ENCODE data around the gene BMPER. TPM values are rescaled to one million over a fixed set of nuclear protein-coding genes. Genes with fewer than 3 reads are reported as not detected.

Gene BMPER
- total RNA-seq, 1 experiment from 2014 or later: not detected

DNA sequence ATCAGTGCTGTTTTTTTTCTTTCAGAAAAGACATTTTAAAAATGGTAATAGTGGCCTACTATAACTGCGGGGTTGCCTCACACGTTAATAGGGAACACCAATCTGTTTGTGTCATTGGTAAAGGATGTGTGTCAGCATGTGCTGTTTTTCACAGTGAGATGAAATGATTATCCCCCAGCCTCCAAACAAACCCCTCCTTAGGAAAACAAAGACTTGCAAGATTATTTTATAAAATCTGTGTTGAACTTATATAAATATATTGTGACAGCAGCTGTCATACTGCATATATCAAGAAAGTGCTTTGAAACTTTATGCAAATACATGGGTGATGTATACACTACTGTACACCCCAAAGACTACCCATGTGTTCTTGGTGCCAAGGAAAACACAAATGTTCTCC, 125.8 kb downstream of the BMPER start:
- Histone ChIP-seq H3K4me3 (ENCODE audit: low read depth in 2 of 2, low read length in 2 of 2) (no peak overlapping the region), H3K36me3 (ENCODE audit: control insufficient read depth, insufficient read depth, low read length) (no peaks in the 10 kb centered on the region), H3K27me3 (ENCODE audit: control insufficient read depth, insufficient read depth, low read length) (no peaks in the 10 kb centered on the region), H3K27ac (ENCODE audit: low read length) (no peak overlapping the region), H3K9me3 (ENCODE audit: control insufficient read depth, insufficient read depth, low read depth, low read length) (no peaks in the 10 kb centered on the region), H3K4me1 (ENCODE audit: control insufficient read depth, insufficient read depth, low read length) (no peaks in the 10 kb centered on the region)
- intact Hi-C loops (cut with micrococcal nuclease; ENCODE audit: unreplicated experiment): no loop called here
- POLR2A ChIA-PET: no interaction called here
- CTCF ChIA-PET: no interaction called here
- no peak for DNase-seq (ENCODE audit: low read depth, low spot score)
- TF ChIP-seq SIN3A (IDR thresholded peaks at IDR 0.05; ENCODE audit: borderline replicate concordance, insufficient read depth, low read depth, low read length): no peak
- TF ChIP-seq TCF7L2 (IDR thresholded peaks at IDR 0.05; ENCODE audit: low read depth, low read length): no peak
- TF ChIP-seq, protein P1, sequence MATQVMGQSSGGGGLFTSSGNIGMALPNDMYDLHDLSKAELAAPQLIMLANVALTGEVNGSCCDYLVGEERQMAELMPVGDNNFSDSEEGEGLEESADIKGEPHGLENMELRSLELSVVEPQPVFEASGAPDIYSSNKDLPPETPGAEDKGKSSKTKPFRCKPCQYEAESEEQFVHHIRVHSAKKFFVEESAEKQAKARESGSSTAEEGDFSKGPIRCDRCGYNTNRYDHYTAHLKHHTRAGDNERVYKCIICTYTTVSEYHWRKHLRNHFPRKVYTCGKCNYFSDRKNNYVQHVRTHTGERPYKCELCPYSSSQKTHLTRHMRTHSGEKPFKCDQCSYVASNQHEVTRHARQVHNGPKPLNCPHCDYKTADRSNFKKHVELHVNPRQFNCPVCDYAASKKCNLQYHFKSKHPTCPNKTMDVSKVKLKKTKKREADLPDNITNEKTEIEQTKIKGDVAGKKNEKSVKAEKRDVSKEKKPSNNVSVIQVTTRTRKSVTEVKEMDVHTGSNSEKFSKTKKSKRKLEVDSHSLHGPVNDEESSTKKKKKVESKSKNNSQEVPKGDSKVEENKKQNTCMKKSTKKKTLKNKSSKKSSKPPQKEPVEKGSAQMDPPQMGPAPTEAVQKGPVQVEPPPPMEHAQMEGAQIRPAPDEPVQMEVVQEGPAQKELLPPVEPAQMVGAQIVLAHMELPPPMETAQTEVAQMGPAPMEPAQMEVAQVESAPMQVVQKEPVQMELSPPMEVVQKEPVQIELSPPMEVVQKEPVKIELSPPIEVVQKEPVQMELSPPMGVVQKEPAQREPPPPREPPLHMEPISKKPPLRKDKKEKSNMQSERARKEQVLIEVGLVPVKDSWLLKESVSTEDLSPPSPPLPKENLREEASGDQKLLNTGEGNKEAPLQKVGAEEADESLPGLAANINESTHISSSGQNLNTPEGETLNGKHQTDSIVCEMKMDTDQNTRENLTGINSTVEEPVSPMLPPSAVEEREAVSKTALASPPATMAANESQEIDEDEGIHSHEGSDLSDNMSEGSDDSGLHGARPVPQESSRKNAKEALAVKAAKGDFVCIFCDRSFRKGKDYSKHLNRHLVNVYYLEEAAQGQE (IDR thresholded peaks at IDR 0.05; ENCODE audit: insufficient read depth in 1 of 2, low read depth in 2 of 2, low read length in 1 of 2): no peak
- no peak for TF ChIP-seq POLR2AphosphoS5 (IDR thresholded peaks at IDR 0.05; ENCODE audit: low read depth, low read length)
- TF ChIP-seq, protein P2, sequence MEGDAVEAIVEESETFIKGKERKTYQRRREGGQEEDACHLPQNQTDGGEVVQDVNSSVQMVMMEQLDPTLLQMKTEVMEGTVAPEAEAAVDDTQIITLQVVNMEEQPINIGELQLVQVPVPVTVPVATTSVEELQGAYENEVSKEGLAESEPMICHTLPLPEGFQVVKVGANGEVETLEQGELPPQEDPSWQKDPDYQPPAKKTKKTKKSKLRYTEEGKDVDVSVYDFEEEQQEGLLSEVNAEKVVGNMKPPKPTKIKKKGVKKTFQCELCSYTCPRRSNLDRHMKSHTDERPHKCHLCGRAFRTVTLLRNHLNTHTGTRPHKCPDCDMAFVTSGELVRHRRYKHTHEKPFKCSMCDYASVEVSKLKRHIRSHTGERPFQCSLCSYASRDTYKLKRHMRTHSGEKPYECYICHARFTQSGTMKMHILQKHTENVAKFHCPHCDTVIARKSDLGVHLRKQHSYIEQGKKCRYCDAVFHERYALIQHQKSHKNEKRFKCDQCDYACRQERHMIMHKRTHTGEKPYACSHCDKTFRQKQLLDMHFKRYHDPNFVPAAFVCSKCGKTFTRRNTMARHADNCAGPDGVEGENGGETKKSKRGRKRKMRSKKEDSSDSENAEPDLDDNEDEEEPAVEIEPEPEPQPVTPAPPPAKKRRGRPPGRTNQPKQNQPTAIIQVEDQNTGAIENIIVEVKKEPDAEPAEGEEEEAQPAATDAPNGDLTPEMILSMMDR (IDR thresholded peaks at IDR 0.05): no peak
- ATAC-seq: no peak
- in situ Hi-C loops (cut with HindIII; ENCODE audit: low pct_unique_long_range_greater_than_20kb, low sequenced_read_pairs): no loop called here
- no TSS peak for BruUV-seq (replicated peaks)

DNA sequence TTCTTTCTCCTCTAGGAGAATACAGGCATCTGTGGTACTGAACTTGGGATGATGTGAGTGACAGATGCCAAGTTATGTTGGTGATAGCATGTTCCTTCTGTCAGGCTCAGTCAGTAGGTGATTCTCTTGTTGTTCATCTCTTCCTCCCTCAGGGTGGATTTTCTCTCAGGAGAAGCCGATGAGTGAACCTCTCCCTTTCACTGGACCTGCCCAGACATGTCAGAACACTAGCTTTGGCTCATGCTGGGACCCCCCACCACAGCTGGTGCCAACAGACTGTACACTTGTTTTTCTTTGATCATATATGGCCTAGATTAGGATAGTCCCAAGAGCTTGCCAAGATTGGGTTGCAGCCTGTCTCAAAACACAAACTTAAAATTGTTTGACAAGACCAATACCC, 129.4 kb downstream of the BMPER start:
- ChIA-PET CTCF (no interaction called here), POLR2A (no interaction called here)
- no peaks in the 10 kb centered on the region for H3K4me1 ChIP-seq (ENCODE audit: control insufficient read depth, insufficient read depth, low read length)
- in situ Hi-C loops (cut with HindIII; ENCODE audit: low pct_unique_long_range_greater_than_20kb, low sequenced_read_pairs): no loop called here
- no TSS peak for BruUV-seq (replicated peaks)
- no peak overlapping the region for H3K4me3 ChIP-seq (ENCODE audit: low read depth in 2 of 2, low read length in 2 of 2)
- H3K27me3 ChIP-seq (ENCODE audit: control insufficient read depth, insufficient read depth, low read length): no peaks in the 10 kb centered on the region
- ATAC-seq (no peak), DNase-seq (ENCODE audit: low read depth, low spot score) (no peak)
- TF ChIP-seq POLR2AphosphoS5 (IDR thresholded peaks at IDR 0.05; ENCODE audit: low read depth, low read length) (no peak), TCF7L2 (IDR thresholded peaks at IDR 0.05; ENCODE audit: low read depth, low read length) (no peak), SIN3A (IDR thresholded peaks at IDR 0.05; ENCODE audit: borderline replicate concordance, insufficient read depth, low read depth, low read length) (no peak)
- TF ChIP-seq, protein P2 (IDR thresholded peaks at IDR 0.05): no peak
- TF ChIP-seq, protein P1 (IDR thresholded peaks at IDR 0.05; ENCODE audit: insufficient read depth in 1 of 2, low read depth in 2 of 2, low read length in 1 of 2): no peak
- H3K36me3 ChIP-seq (ENCODE audit: control insufficient read depth, insufficient read depth, low read length): no peaks in the 10 kb centered on the region
- H3K9me3 ChIP-seq (ENCODE audit: control insufficient read depth, insufficient read depth, low read depth, low read length): no peaks in the 10 kb centered on the region
- intact Hi-C loops (cut with micrococcal nuclease; ENCODE audit: unreplicated experiment): no loop called here
- no peak overlapping the region for H3K27ac ChIP-seq (ENCODE audit: low read length)
